ENCODE measurements around the gene ZMYND8. TPM values are rescaled to one million over a fixed set of nuclear protein-coding genes. Genes with fewer than 3 reads are reported as not detected.

Gene ZMYND8
- total and polyA plus RNA-seq, 2 of the 8 experiments (the other 6 are each of a cell fraction or from before 2014, with no cell fraction given), result 50.5 to 163 TPM

- TF ChIP-seq CHD7 (IDR thresholded peaks at IDR 0.05; ENCODE audit: insufficient replicate concordance, low read length), result no peak
- no peak for TF ChIP-seq HDAC2 (IDR thresholded peaks at IDR 0.05; ENCODE audit: borderline replicate concordance in 1 of 2, low read depth in 2 of 2, low read length in 2 of 2)
- TF ChIP-seq FOSL1 (IDR thresholded peaks at IDR 0.05; ENCODE audit: insufficient read depth, low read depth, low read length), result no peak
- TF ChIP-seq TCF12 (IDR thresholded peaks at IDR 0.05; ENCODE audit: low read depth, low read length), result no peak
- TF ChIP-seq CTCF (IDR thresholded peaks at IDR 0.05; ENCODE audit: control extremely low read depth in 1 of 3, insufficient read depth in 1 of 3, low read depth in 1 of 3, low read length in 3 of 3), result no peak
- TF ChIP-seq RXRA (IDR thresholded peaks at IDR 0.05; ENCODE audit: insufficient read depth, low read depth, low read length), result no peak
- no peak for TF ChIP-seq RAD21 (IDR thresholded peaks at IDR 0.05 in 1 of 2, conservative IDR thresholded peaks at IDR 0.05 in 1 of 2; ENCODE audit: low read depth in 2 of 2, low read length in 2 of 2)
- no peak for TF ChIP-seq POLR2AphosphoS5 (IDR thresholded peaks at IDR 0.05; ENCODE audit: low read depth, low read length)
These were observed 13.7 kb upstream of the ZMYND8 start (continued) for GRCh38 chr20:47370214-47370613.

Measured in H1 (cell line).